Smooth muscle cell (in vitro differentiated cells): Measurements from ENCODE around the gene EGFR. TPM values are rescaled to one million over a fixed set of nuclear protein-coding genes. Genes with fewer than 3 reads are reported as not detected.
A peak's percentile ranks its signal among the peaks of the same experiment; 100 is the strongest.

Source experiments
- DNase-seq: peaks from one replicate; lab custom pipeline; 2025; ENCODE audit not compliant: unreplicated experiment; lab: John Stamatoyannopoulos, UW
- H2AFZ ChIP-seq: fragments of 200-600 bp; sonication (generic); 2 replicates; pipeline ENCODE4 v1.6.0; 2016; ENCODE audit warnings: antibody characterized with exemption, low read depth, mild to moderate bottlenecking
- H3F3A ChIP-seq: fragments of 200-600 bp; sonication (generic); 2 replicates; pipeline ENCODE4 v1.6.0; 2017; ENCODE audit warnings: antibody characterized with exemption, low read depth
- H3K27ac ChIP-seq: fragments of 200-600 bp; sonication (generic); 2 replicates; pipeline ENCODE4 v1.5.1; 2016; ENCODE audit warnings: low read depth, mild to moderate bottlenecking
- H3K27me3 ChIP-seq: fragments of 200-600 bp; sonication (generic); 2 replicates; pipeline ENCODE4 v1.6.1; 2016; ENCODE audit warnings: low read depth, mild to moderate bottlenecking
- H3K36me3 ChIP-seq: fragments of 200-600 bp; sonication (generic); 2 replicates; pipeline ENCODE4 v1.5.1; 2016; ENCODE audit warnings: low read depth
- H3K4me1 ChIP-seq: fragments of 200-600 bp; sonication (generic); 2 replicates; pipeline ENCODE4 v1.5.1; 2016; ENCODE audit warnings: low read depth
- H3K4me2 ChIP-seq: fragments of 200-600 bp; sonication (generic); 2 replicates; pipeline ENCODE4 v1.6.0; 2016; ENCODE audit warnings: mild to moderate bottlenecking
- H3K4me3 ChIP-seq: fragments of 200-600 bp; sonication (generic); 2 replicates; pipeline ENCODE4 v1.5.1; 2016; ENCODE audit warnings: mild to moderate bottlenecking
- H3K79me2 ChIP-seq: fragments of 200-600 bp; sonication (generic); 2 replicates; pipeline ENCODE4 v1.6.0; 2016; ENCODE audit warnings: low read depth, mild to moderate bottlenecking
- H3K9ac ChIP-seq: fragments of 200-600 bp; sonication (generic); 2 replicates; pipeline ENCODE4 v1.6.0; 2016; ENCODE audit warnings: low read depth
- H3K9me3 ChIP-seq: fragments of 200-600 bp; sonication (generic); replicated peaks from 2 replicates; pipeline ENCODE4 v1.5.1; 2016; ENCODE audit warnings: low read depth
- H4K20me1 ChIP-seq: fragments of 200-600 bp; sonication (generic); 2 replicates; pipeline ENCODE4 v1.6.0; 2016; ENCODE audit warnings: low read depth
- WGBS: methylation state at CpG from one replicate; pipeline ENCODE4 v1.1.7; 2016; ENCODE audit warnings: low lambda C conversion rate; 5-methylcytosine and 5-hydroxymethylcytosine counted together
- polyA plus RNA-seq: library from polyadenylated mRNA; unstranded; fragments of >200 nt; fragmentation: Nextera tagmentation; extraction: Ambion mirVana; gene quantifications from 2 replicates; pipeline ENCODE4 v1.2.1, GENCODE V29; 2016
- total RNA-seq: library from RNA; depleted of rRNA; stranded (reverse); fragments of >200 nt; gene quantifications from 2 replicates; pipeline ENCODE4 v1.2.3, GENCODE V29; 2014
- TF ChIP-seq, protein P1 (sequence below): fragments of 200-600 bp; sonication (generic); IDR thresholded peaks from 2 replicates; pipeline ENCODE4 v1.5.1; 2017; ENCODE audit warnings: borderline replicate concordance, mild to moderate bottlenecking, antibody characterized with exemption; ENCODE audit not compliant: insufficient read depth, poor library complexity, severe bottlenecking

EGFR gene
- total and polyA plus RNA-seq, 2 experiments from 2014 or later = 9.0 to 31.1 TPM

DNA sequence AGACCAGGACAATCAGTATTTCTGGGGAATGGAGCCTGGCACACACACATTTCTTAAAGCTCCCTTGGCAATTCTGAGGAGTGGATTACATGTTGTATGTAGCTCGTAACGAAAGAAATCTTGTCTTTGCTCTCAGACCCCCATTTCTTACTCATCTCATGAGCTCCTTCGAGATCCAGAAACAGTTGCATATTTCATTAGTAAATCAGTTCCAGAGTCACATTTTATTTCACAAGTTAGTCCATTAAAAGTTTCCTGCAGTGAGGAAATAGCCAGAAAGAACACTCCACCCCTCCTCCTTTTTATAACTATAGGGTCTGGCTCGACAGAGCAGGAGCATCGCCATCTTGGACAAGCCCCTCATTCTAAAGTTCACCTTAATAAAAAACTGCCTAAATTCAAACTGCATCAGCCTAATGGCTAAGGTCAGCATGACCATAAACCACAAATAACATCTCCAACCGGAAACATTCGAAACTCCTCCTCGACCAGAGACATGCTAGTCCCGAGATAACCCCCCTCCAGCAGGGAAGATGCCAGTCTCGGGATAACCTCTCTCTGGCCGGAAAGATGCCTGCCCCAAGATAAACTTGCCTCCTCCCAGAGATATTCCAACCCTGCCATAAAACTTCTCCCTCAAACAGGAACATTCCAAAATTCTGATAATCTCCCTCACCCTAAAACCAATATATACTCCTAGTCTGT is 7.4 kb downstream of the EGFR start:
- Histone ChIP-seq H3K9ac (no peak overlapping the region), H3K4me1 (no peaks in the 10 kb centered on the region)

GRCh38 chr7:55026867-55027490 is 8.2 kb downstream of the EGFR start:
- H3K36me3 ChIP-seq = no peaks in the 10 kb centered on the region
- WGBS = 70% methylated on average over 4 of the region's 4 CpGs
- H3K9ac ChIP-seq = no peak overlapping the region
- H3K27me3 ChIP-seq = no peaks in the 10 kb centered on the region
- no peaks in the 10 kb centered on the region for H3K4me1 ChIP-seq
- peak overlapping the region; percentile 21 for H3K4me2 ChIP-seq
- H3K9me3 ChIP-seq = no peaks in the 10 kb centered on the region
- no peak for DNase-seq
- no peak overlapping the region for H3K4me3 ChIP-seq
- peaks cover 32% of the 10 kb centered on the region for H4K20me1 ChIP-seq
- TF ChIP-seq, protein P1, sequence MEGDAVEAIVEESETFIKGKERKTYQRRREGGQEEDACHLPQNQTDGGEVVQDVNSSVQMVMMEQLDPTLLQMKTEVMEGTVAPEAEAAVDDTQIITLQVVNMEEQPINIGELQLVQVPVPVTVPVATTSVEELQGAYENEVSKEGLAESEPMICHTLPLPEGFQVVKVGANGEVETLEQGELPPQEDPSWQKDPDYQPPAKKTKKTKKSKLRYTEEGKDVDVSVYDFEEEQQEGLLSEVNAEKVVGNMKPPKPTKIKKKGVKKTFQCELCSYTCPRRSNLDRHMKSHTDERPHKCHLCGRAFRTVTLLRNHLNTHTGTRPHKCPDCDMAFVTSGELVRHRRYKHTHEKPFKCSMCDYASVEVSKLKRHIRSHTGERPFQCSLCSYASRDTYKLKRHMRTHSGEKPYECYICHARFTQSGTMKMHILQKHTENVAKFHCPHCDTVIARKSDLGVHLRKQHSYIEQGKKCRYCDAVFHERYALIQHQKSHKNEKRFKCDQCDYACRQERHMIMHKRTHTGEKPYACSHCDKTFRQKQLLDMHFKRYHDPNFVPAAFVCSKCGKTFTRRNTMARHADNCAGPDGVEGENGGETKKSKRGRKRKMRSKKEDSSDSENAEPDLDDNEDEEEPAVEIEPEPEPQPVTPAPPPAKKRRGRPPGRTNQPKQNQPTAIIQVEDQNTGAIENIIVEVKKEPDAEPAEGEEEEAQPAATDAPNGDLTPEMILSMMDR = no peak
- H3F3A ChIP-seq = peaks cover 10% of the 10 kb centered on the region
- H3K79me2 ChIP-seq = peaks cover 56% of the 10 kb centered on the region
- H2AFZ ChIP-seq = no peak overlapping the region
- peak overlapping the region; percentile 69 for H3K27ac ChIP-seq

More for the DNA sequence above, 7.4 kb downstream of the EGFR start:
- Histone ChIP-seq H3F3A (peaks cover 7% of the 10 kb centered on the region), H3K79me2 (peaks cover 59% of the 10 kb centered on the region), H4K20me1 (peaks cover 40% of the 10 kb centered on the region), H3K4me3 (no peak overlapping the region), H3K27ac (peak overlapping the region; percentile 69), H3K27me3 (no peaks in the 10 kb centered on the region), H3K36me3 (no peaks in the 10 kb centered on the region), H3K4me2 (peak overlapping the region; percentile 11), H3K9me3 (no peaks in the 10 kb centered on the region), H2AFZ (no peak overlapping the region)
- WGBS = 69% methylated on average over 11 of the region's 11 CpGs
- TF ChIP-seq, protein P1 = no peak
- DNase-seq = no peak

DNA sequence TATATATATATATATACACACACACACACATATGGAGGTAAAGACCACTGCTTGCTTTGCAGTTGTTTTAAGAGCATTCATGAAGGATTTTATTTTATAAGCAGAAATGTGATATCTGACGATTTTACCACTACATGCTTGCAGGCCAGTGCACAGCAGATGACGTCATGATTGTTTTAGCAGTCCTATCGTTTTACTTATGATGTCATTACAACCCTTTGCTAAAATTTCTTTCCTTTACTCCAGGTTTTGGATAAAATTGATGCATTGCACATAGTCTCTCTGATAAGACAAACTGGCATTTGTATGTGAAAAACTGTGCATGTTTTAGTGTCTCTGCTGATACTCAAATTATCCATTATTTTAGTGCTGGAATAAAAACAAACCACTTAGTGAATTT is 9.2 kb downstream of the EGFR start:
- H3K79me2 ChIP-seq = peaks cover 46% of the 10 kb centered on the region
- no peaks in the 10 kb centered on the region for H3K9me3 ChIP-seq
- peak overlapping the region; percentile 26 for H3K27ac ChIP-seq
- H3F3A ChIP-seq = peaks cover 10% of the 10 kb centered on the region
- no peak overlapping the region for H3K9ac ChIP-seq
- H2AFZ ChIP-seq = no peak overlapping the region
- no peaks in the 10 kb centered on the region for H3K36me3 ChIP-seq
- H4K20me1 ChIP-seq = peaks cover 24% of the 10 kb centered on the region
- TF ChIP-seq, protein P1 = no peak
- no peaks in the 10 kb centered on the region for H3K27me3 ChIP-seq
- H3K4me2 ChIP-seq = no peak overlapping the region
- DNase-seq = no peak
- 72% methylated on average over 3 of the region's 3 CpGs for WGBS
- H3K4me3 ChIP-seq = no peak overlapping the region
- H3K4me1 ChIP-seq = no peaks in the 10 kb centered on the region
